Kidney tubule cell (primary cell): Measurements from ENCODE around the gene AK8.
A peak's percentile ranks its signal among the peaks of the same experiment; 100 is the strongest.

Experiments
- DNase-seq: peaks from one replicate; pipeline ENCODE4 v3.0.0-alpha.2; 2018; ENCODE audit warnings: low spot score

The AK8 gene

DNA sequence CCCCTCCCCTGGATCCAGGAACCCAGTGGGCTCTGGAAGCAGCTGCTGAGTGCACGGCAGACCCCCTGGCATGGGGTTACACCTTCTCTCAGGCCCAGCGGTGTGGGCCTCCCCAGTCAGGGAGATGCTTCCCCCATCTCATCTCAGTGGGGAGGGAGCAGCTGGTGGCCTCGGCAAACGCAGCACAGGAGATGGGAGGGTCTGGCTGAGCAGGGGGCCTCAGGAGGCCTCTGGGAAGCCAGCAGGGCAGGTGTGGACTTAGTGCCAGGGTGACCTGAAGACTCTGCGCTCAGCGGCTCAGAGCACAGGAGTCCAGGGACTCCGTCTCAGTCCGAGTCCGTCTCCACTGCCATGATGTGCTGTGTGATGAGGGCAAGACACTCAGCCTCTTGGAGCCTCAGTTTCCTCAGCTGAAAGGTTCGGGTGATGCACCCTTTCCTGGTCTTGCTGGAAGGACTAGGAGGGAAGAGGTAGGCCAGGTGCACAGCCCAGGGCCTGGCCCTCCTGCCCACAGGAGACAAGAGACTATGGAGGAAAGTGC is 107.2 kb downstream of the AK8 start:
- DNase-seq: no peak

DNA sequence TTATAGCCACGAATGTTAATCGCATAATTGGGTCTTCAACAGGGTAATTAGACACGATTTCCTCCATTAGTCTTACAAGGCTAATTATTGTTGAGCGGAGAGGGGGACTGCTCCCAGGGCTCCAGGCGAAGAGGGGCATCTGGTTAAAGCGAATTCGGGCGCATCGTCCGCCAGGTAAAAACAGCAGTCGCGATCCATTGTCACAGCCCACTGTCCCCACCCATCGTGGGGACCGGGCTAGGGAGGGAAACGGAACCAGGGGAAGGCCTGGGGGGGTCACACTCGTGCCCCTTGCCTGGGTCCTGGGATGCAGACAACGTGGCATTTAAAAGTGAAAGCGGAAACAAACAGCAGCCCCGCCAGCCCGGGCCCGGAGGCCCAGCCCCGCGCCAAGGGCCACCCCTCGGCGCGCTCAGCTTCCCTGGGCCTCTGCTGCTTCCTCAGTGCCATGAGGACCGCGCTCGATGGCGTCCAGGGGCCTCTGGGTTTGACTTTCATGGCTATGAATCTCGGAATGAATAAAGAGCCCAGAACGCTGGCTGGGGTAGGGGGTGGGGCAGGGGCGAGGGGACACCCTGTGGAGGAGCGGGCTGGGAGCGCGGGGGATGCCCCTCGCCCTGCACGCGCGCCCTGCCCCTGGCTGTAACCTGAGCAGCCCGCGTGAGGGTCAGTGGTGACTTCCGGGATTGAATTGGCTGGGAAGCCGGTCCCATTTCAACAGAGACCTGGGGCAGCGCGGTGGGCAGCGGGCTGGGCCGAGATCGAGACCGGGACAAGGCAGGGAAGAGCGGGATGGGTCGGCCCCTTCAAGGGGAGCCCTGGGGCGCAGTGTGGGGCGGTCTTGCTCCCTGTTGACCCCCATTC is 107.9 kb downstream of the AK8 start:
- DNase-seq: peak; percentile 75

DNA sequence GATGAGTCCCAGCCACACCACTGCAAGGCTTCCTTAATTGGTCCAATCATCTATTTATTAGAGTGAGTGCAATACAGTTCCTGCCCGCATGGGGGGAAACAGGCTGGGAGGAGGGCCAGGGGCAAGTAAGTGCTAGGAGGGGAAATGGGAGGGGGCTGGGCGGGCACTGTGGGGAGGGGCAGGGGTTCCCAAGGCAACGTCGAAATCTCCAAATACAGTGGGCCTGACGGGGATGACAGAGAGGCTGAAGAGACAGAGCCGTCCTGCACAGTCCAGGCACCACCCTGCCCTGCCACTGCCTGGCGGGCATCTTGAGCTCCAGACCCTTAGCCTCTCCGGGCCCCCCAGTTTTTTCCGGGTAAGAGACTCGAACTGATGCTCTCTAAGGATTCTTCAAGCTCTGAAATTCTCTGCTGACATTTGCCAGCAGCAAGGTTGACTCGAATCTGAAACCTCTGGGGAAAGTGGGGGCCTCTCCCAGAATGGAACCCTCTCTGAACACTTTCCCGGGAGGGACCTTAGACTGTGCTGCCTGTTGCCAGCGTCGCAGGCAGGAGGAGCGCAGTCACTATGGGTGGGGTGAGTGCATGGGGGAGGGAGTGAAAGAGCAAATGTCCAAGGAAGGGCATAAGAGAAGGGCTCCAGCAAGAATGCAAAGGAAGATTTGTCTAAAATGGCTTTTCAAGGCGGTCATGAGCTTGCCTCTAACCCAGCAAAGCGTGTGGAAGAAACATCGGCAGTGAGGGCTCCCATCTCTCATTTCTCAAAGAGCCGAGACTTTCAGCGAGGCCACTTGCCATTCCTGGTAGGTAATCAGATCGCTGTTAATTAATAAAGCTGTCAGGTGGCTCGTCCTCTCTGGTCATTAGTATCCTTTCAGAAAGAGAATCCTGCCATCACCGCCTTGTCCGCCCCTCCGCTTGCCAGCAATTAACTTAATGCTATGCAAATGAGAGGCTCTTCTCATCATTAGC is 108.9 kb downstream of the AK8 start:
- peak; percentile 74 for DNase-seq

DNA sequence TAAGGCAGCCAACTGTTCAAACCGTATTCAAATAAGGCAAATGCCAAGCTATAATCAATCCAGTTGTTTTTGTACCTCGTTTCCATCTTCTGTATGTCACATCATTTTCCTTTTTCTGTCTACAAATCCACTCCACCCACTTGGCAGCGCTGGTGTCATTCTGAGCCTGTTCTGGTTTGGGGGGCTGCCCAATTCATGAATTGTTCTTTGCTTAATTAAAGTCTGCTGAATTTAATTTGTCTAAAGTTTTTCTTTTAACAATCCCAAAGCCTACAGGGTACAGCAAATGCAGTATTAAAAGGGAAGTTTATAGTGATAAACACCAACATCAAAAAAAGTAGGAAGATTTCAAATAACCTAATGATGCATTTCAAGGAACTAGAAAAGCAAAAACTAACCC is 114.5 kb downstream of the AK8 start:
- DNase-seq: no peak

DNA sequence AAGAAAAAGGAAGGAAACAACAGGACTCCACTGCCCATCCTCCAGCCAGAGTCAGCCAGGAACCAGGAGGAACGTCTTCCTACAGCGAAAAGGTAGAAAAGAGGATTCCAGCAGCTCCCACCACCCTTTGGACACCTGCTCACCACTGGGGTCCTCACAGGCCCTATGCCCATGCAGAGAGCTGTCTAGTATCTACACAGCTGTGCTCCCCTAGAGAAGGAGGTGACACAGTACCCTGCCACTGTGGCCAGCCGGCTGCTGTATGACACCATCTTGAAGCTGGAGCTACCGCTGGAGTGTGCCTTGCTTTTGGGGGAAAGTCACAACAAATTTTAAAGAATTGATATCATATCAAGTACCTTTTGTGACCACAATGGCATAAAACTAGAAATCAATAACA is 115.2 kb downstream of the AK8 start:
- no peak for DNase-seq

DNA sequence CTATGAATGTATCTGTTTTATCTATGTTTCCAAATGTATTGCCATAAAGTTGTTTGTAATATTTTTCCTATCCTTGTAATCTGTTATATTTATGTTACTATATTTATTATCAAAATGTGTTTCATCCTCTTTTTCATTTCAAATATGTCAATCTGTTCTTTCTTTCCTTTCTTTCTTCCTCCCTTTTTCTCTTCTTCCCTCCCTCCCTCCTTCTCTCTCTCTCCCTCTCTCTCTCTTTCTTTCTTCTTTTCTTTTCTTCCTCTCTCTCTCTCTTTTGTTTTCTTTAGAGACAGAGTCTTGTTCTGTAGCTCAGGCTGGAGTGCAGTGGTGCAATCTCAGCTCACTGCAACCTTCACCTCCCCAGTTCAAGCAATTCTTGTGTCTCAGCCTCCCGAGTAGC is 116.5 kb downstream of the AK8 start:
- no peak for DNase-seq

DNA sequence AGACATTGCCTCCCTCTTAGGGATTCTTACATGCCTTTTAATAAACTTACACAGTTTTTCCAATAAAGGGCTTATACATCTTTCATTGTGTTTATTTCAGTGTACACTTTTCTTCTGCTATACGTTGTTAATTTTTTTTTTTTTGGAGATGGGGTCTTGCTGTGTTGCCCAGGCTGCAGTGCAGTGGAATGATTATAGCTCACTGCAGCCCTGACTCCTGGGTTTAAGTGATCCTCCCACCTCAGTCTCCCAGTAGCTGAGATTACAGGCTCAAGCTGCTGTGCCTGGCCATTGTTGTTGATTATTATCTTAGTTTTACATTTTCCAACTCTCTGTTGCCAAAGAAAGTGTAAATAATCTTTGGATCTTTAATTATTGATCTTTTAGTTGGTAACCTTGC is 118.0 kb downstream of the AK8 start:
- no peak for DNase-seq

DNA sequence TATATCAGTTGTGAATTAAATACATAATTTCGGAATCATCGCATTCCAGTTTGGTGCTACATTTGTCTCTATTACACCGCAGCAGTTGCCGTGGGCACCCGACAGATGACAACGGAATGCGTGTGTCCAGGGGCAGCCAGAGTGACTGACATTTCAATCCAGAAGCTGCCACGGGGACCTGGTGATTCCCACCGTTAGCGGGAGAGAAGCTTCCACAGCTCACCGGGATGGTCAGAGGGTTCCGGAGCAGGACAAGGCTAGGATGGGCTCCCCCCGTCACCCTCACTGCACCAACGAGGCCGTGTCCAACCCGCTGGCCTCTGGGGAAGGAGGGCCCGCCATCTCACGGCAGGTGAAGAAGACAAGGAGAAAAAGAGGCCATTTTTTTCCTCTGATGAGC is 121.1 kb downstream of the AK8 start:
- DNase-seq: no peak

DNA sequence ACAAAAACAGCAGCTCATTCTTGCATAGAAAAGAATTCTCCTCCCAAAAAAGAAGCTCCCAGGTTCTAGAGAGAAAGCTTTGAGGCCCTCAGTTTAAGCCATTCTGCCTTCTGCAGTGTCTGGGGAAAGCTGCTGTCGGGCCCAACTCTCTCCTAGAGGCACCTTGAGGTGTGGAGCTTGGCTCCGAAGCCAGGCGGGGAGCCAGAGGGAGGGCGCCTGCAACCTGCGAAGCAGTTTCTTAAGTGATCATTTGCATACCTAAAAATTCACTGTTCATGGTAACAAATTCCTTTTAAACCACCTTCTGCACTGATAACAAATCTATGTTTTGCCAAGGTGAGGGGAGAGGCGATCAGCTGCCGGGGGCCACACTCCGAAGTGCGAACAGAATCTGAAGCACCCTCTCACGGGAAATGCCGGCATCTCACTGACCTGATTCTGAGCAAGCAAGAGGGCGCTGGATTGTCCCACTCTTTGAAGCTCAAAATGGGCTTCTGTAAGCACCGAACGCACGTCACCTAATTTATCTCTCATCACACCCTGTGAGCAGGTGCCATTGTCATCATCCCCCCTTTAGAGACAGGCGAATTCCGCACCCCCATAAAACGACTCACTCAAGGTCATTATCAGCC is 121.8 kb downstream of the AK8 start:
- no peak for DNase-seq

DNA sequence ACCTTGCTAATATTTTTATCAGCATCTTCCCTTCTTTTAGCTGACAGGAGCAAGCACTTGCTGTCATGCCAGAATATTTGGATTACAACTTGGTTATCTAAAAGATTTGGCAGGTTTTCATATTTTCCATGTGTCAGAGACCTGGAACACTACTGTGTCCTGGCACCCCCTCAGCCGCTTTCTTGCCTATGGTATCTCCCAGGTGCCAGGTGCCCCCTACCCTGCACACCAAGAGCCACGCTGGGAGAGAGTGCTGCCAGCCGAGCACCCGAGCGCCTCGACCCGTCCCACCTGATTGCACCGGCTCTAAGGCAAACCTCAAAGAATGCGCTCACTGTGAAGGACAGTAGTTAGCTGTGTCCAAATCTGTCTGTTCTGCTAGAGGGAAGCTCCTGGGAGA is 123.0 kb downstream of the AK8 start:
- no peak for DNase-seq

DNA sequence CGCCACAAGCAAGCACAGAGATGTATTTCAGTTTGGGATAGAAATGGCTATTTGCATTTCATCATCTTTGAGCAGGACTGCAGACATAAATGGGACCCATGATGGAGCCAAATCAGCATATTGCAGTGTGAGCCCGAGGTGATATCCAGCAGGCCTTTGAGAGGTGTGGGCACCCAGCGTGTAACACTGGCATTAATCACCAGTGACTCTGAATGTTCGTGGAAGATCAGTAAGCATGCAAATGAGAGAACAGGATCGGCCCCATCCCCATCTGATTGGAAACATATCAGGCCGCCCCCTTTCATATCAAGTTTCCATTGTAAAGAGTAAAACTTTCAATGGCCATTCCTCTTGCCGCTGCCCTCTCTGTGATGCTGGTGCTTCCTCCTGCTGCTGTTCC is 123.8 kb downstream of the AK8 start:
- DNase-seq: no peak

DNA sequence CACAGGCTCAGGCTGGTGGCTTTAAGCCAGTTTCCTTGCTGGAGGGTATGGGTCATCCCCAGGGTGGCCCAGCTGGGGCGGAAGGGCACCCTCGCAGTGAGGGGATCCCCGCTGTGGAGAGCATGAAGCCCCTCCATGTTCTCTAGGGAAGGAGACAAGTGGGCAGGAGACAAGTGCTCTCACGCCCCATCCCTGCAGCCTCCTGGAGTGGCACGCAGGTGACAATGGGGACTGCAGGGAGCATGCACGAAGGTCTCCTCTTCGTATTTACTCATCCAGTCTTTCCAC is 124.5 kb downstream of the AK8 start:
- no peak for DNase-seq

DNA sequence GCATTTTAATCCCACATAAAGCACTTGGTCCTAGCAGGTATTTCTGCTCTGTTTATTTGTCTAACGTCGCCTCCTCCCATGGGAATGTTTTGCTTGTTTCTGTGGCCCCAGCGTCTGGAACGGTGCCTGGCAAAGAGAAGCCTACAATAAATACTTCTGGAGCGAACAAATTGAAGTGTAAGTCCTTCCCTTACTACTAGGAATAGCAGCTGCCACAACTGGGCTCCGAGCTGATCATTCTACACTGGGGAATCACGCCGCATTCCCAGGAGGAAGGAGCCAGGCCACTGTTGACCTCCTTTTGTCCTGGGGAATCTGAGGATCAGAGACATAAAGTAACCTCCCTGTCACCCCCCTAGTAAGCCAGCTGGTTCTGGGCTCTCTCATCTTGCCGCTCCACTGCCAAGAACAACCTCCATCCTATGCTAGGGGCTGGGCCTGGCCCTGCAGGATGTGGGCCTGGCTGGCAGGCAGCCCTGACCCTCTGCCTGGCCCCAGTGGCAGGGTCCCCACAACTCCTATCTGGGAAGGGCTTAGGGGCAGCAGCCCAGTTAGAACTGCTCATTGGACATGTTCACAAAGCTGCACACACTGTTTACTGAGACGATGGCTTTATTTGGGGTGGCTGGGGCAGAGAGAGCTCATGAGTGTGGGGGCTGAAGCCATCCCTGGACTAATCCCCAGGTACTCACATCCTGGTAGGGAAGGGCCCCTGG is 125.0 kb downstream of the AK8 start:
- no peak for DNase-seq

DNA sequence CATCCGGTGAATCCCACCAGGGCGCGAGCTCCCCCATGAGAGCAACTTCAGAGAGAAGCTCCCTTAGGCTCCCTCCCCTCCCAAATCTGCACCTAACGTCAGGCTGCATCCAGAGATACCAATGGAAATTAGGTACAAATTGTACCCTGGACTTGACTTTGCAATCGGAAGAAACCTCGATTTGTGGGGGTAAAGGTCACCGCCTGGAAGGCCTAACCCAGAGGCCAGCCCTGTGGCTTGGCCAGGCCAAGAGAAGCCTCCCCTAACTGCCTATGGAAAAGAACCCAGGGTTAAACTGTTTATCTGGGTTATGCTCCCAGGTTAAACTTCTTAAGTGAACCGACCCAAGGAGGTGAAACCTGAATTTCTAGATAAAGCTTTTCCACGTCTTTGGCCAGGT is 127.4 kb downstream of the AK8 start:
- no peak for DNase-seq

DNA sequence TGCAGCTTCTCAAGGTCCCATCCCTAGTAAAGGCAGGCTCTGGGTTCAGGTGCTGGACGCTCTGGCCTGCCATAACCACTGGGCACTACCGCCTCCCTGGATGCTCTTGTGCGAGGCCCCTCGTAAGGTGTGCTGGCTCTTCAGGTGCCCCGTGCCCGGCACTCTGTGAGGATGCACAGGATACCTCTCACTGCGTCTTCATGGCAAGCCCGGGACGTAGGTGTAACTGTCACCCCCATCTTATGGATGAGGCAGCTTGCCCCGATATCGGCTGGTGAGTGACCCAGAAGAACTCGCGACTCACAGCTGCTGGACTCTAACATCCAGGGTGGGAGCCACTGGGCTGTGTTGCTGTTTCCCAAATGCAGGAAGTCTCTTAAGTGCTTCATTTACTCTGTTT is 128.8 kb downstream of the AK8 start:
- no peak for DNase-seq

DNA sequence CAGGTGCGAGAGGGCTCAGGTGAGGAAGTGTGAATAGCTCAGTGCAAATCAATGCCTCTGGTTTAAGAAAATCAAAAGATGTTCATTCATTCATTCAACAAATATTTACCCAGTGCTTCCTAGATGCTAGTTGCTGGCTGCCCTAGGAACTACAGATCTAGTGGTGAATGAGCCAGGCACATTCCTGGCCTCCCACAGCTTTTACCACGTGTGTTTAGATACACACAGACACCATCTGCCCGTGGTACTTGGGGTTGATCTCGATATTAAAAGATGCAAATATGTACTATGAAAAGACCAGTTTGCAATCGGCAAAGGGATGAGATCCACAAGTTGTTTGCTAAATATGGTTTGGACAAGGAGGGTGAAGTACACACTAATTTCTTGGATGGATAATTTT is 129.6 kb downstream of the AK8 start:
- DNase-seq: peak; percentile 6

DNA sequence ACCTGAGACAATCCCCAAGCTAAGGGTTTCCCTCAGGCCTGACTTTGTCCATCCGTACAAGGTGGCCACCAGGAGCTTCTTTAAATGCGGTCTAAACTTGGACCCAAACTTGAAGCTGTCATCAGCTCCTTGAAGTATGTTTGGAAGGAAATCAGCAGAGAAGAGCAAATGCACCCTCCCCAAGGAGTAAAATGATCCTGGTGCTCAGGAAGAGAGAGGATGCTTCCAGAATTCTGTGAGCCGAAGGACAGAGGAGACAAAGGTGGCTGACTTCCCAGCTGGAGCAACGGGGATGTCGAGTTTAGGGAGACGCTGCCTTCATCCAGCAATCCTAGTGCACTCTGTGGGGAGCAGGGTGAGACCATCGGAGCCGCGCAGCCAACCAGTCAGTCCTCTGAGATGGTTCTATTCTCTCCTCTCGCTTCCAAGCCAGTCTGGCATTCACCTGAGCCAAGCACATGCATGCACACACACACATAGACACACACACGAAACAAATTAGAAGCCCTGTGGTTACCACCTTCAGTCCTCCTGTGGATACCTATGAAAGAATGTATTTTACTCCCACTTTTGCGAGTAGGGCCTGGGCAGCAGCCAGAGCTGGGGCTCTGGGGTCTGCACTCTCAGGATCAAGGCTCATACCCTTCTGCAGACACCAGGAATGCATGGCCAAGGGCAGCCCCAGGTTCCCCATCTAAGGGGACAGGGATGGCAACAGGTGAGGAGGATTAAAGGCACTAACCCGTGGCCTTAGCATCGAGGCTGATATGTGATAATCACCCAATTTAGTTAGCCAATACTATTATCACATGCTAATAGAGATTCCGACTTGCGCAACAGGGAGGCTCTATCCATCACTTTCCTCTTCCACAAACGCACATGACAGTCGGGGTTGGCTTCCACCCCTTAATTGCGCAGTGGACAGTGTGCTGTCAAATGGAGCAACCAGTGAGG is 132.1 kb downstream of the AK8 start:
- no peak for DNase-seq

DNA sequence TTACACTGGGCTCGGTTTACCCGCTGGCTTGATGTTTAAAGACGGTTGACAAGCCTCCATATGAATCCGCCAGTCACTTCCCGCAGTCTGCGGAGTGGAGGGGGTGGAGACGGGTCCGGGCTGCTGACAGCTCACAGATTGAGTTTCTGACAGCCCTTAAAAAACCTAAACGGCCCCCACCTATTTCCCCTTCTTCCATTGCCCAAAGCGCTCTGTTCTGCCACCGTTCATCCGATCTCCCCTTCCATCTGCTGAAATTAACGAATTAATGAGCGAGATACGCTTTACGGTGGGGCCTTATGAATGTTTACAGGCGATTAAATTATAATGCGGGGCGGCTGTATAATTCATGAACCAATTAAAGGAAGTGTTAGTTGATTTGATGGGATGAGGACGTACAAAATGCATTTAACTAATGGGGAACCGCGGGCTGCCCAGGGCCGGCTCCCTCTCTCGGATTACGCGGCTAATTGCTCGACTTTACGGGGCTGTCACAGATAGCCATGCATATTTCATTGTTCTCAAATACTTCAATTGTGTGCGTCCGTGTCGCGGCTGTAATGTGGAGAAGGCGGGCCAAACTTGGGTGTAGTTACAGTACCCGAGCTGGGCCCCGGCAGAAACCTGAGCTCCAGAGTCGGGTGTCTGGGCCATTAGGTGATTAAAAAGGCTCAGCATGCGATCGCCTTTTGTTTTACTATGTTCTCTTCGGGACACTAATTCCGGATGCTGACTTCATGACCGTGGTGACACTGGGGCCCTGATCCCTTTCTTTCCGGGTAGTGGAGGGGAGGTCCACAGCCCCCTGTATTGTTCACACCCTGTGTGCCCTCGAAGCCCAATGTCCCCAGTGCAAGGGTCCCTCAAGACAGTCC is 133.0 kb downstream of the AK8 start:
- DNase-seq: no peak

DNA sequence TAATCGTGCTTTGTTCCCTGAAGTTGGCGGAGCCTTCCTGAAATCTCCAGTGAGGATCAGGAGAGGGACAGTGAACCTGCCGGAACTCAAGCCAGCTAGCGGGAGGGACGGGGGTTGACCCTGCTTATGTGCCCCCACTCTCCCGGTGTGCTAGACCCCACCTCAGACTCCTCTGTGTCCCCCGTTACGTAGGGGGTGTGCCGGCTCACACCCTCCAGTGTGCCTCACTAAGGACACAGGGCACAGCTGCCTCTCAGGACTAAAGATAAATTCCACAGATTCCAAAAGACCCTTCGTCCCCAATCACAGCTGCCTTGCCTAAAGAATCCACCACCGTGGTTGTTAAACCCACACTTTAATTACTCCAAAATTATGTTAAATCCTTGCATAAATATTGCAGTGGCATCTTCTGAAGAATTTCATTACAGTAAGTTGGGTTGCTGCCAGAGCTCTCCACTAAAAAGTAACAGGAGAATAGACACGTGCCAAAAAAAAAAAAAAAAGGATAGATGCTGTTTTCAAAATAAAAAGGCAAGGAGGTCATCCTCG is 134.1 kb downstream of the AK8 start:
- no peak for DNase-seq
